Measurements from ENCODE around the gene PRODH.
"Not testable (repeated sequence)": the region's sequence is repeated elsewhere in the genome, so short reads cannot be mapped to it uniquely, and the experiment has no call there.

The PRODH gene

GRCh38 chr22:18935889-18936529, at the start of gene PRODH:
Gene PRODH, minus strand, starts transcription at chr22:18936293. Its CDS starts 6 bp downstream, at chr22:18936287.
- DNase-seq = no peak

- DNase-seq = no peak
Observed at GRCh38 chr22:18985780-18986179, 49.7 kb upstream of the PRODH start.

GRCh38 chr22:18984564-18984963, 48.5 kb upstream of the PRODH start:
- DNase-seq = no peak

- no peak for DNase-seq
Observed at GRCh38 chr22:18983120-18983651, 47.1 kb upstream of the PRODH start.

- DNase-seq = no peak
Observed at GRCh38 chr22:18980829-18981228, 44.7 kb upstream of the PRODH start.

GRCh38 chr22:18979957-18980356, 43.9 kb upstream of the PRODH start:
- DNase-seq = no peak

GRCh38 chr22:18978506-18978905, 42.4 kb upstream of the PRODH start:
- no peak for DNase-seq

- DNase-seq = no peak
Observed at GRCh38 chr22:18977824-18978425, 41.8 kb upstream of the PRODH start.

GRCh38 chr22:18976197-18976751, 40.2 kb upstream of the PRODH start:
- DNase-seq = no peak

- DNase-seq = no peak
Observed at GRCh38 chr22:18975434-18976196, 39.5 kb upstream of the PRODH start.

GRCh38 chr22:18974477-18975180, 38.5 kb upstream of the PRODH start:
- DNase-seq = no peak

- DNase-seq = no peak
Observed at GRCh38 chr22:18973264-18974031, 37.4 kb upstream of the PRODH start.

- DNase-seq = not testable (repeated sequence)
Observed at GRCh38 chr22:18972591-18972990, 36.5 kb upstream of the PRODH start.

GRCh38 chr22:18972029-18972428, 35.9 kb upstream of the PRODH start:
- not testable (repeated sequence) for DNase-seq

GRCh38 chr22:18971321-18971751, 35.2 kb upstream of the PRODH start:
- no peak for DNase-seq

- DNase-seq = no peak
Observed at GRCh38 chr22:18970948-18971315, 34.8 kb upstream of the PRODH start.

GRCh38 chr22:18970176-18970947, 34.3 kb upstream of the PRODH start:
- peak; percentile 10 for DNase-seq

GRCh38 chr22:18969158-18969942, 33.3 kb upstream of the PRODH start:
- not testable (repeated sequence) for DNase-seq

- DNase-seq = no peak
Observed at GRCh38 chr22:18968011-18968749, 32.1 kb upstream of the PRODH start.
